H9 (cell line): ENCODE results near the gene PDZD4. TPM values are rescaled to one million over a fixed set of nuclear protein-coding genes. Genes with fewer than 3 reads are reported as not detected.

Experiments used
- DNase-seq: peaks from one replicate; pipeline ENCODE4 v3.0.0-alpha.2; 2017
- H2AFZ ChIP-seq: one replicate; pipeline ENCODE4 v1.6.1; 2013; ENCODE audit warnings: mild to moderate bottlenecking, low read length, control low read depth, moderate library complexity
- H2AK5ac ChIP-seq: 2 replicates; pipeline ENCODE4 v1.6.1; 2013; ENCODE audit warnings: low read length, control low read depth, mixed read lengths; ENCODE audit not compliant: insufficient read length
- H2BK120ac ChIP-seq: one replicate; pipeline ENCODE4 v1.6.1; 2013; ENCODE audit warnings: low read depth, mild to moderate bottlenecking, low read length, control low read depth, inconsistent platforms; ENCODE audit not compliant: poor library complexity, severe bottlenecking
- H2BK12ac ChIP-seq: 2 replicates; pipeline ENCODE4 v1.6.1; 2013; ENCODE audit warnings: low read length, control low read depth, mixed read lengths, low read depth; ENCODE audit not compliant: insufficient read length
- H2BK15ac ChIP-seq: 2 replicates; pipeline ENCODE4 v1.6.1; 2013; ENCODE audit warnings: low read depth, low read length, control low read depth
- H2BK20ac ChIP-seq: one replicate; pipeline ENCODE4 v1.6.1; 2013; ENCODE audit warnings: low read depth, mild to moderate bottlenecking, low read length, control low read depth, inconsistent platforms; ENCODE audit not compliant: poor library complexity, severe bottlenecking
- H2BK5ac ChIP-seq: 2 replicates; pipeline ENCODE4 v1.6.1; 2013; ENCODE audit warnings: low read length, control low read depth, mixed read lengths; ENCODE audit not compliant: insufficient read length
- H3K14ac ChIP-seq: 2 replicates; pipeline ENCODE4 v1.6.1; 2013; ENCODE audit warnings: low read length, control low read depth; ENCODE audit not compliant: insufficient read depth
- H3K18ac ChIP-seq: 2 replicates; pipeline ENCODE4 v1.6.1; 2013; ENCODE audit warnings: low read depth, mild to moderate bottlenecking, mixed read lengths, low read length, control low read depth; ENCODE audit not compliant: insufficient read length
- H3K23ac ChIP-seq: 2 replicates; pipeline ENCODE4 v1.6.1; 2013; ENCODE audit warnings: low read length, control low read depth, mixed read lengths, low read depth; ENCODE audit not compliant: insufficient read length
- H3K23me2 ChIP-seq: 2 replicates; pipeline ENCODE4 v1.6.1; 2013; ENCODE audit warnings: low read depth, mild to moderate bottlenecking, mixed read lengths, low read length, control low read depth; ENCODE audit not compliant: insufficient read length, poor library complexity, severe bottlenecking
- H3K27ac ChIP-seq: 2 replicates; pipeline ENCODE4 v1.5.1; 2013; ENCODE audit warnings: low read length, control low read depth, mixed read lengths, low read depth; ENCODE audit not compliant: insufficient read length
- H3K27me3 ChIP-seq: 2 replicates; pipeline ENCODE4 v1.6.1; 2013; ENCODE audit warnings: low read length, control low read depth, inconsistent platforms; ENCODE audit not compliant: insufficient read depth
- H3K4ac ChIP-seq: 2 replicates; pipeline ENCODE4 v1.6.1; 2013; ENCODE audit warnings: low read depth, mild to moderate bottlenecking, control low read depth, inconsistent platforms, low read length, moderate library complexity
- H3K4me1 ChIP-seq: 2 replicates; pipeline ENCODE4 v1.6.1; 2013; ENCODE audit warnings: low read length, control low read depth, inconsistent platforms; ENCODE audit not compliant: insufficient read depth
- H3K4me2 ChIP-seq: 2 replicates; pipeline ENCODE4 v1.6.1; 2013; ENCODE audit warnings: low read length, control low read depth, mixed read lengths; ENCODE audit not compliant: insufficient read length, insufficient read depth
- H3K56ac ChIP-seq: 2 replicates; pipeline ENCODE4 v1.6.1; 2013; ENCODE audit warnings: low read depth, mild to moderate bottlenecking, mixed read lengths, low read length, control low read depth; ENCODE audit not compliant: insufficient read length
- H3K79me1 ChIP-seq: 2 replicates; pipeline ENCODE4 v1.6.1; 2013; ENCODE audit warnings: low read depth, mild to moderate bottlenecking, moderate library complexity, low read length, control low read depth, inconsistent platforms; ENCODE audit not compliant: insufficient read depth, poor library complexity, severe bottlenecking
- H3K79me2 ChIP-seq: 2 replicates; pipeline ENCODE4 v1.6.1; 2013; ENCODE audit warnings: low read length, control low read depth, inconsistent platforms; ENCODE audit not compliant: insufficient read depth
- H3K9ac ChIP-seq: 2 replicates; pipeline ENCODE4 v1.6.1; 2013; ENCODE audit warnings: low read length, control low read depth, mixed read lengths; ENCODE audit not compliant: insufficient read length; ENCODE audit errors: extremely low read depth
- H3K9me3 ChIP-seq: one replicate; pipeline ENCODE4 v1.6.1; 2013; ENCODE audit warnings: low read depth, low read length, inconsistent platforms; ENCODE audit not compliant: control insufficient read depth
- H3T11ph ChIP-seq: one replicate; pipeline ENCODE4 v1.6.1; 2013; ENCODE audit warnings: mild to moderate bottlenecking, low read length, control low read depth, inconsistent platforms
- H4K20me1 ChIP-seq: one replicate; pipeline ENCODE4 v1.6.1; 2013; ENCODE audit not compliant: control insufficient read depth, insufficient read length, insufficient read depth
- H4K5ac ChIP-seq: 2 replicates; pipeline ENCODE4 v1.6.1; 2013; ENCODE audit warnings: low read depth, mild to moderate bottlenecking, mixed read lengths, low read length, control low read depth; ENCODE audit not compliant: insufficient read length
- H4K8ac ChIP-seq: replicated peaks from 2 replicates; pipeline ENCODE4 v1.6.1; 2013; ENCODE audit warnings: low read length, control low read depth, mixed read lengths, low read depth; ENCODE audit not compliant: insufficient read length
- H4K91ac ChIP-seq: 2 replicates; pipeline ENCODE4 v1.6.1; 2013; ENCODE audit warnings: low read depth, mild to moderate bottlenecking, moderate library complexity, mixed read lengths, low read length, control low read depth; ENCODE audit not compliant: insufficient read length
- H3K27ac Mint-ChIP-seq, 3 experiments: 2 replicates in 2 of 3; 3 replicates in 1 of 3; pipeline ENCODE4 v1.8.0; 2020 to 2021; ENCODE audit warnings: mixed read lengths in 3 of 3, mild to moderate bottlenecking in 1 of 3, moderate library complexity in 1 of 3
- H3K27me3 Mint-ChIP-seq: 2 replicates; pipeline ENCODE4 v1.8.0; 2021; ENCODE audit warnings: low read depth, mild to moderate bottlenecking, moderate library complexity, mixed read lengths
- H3K36me3 Mint-ChIP-seq, 3 experiments: 2 replicates in 2 of 3; 3 replicates in 1 of 3; pipeline ENCODE4 v1.8.0; 2020 to 2021; ENCODE audit warnings: low read depth in 3 of 3, mixed read lengths in 3 of 3; ENCODE audit not compliant: insufficient read depth in 1 of 3
- H3K4me1 Mint-ChIP-seq, 2 experiments: 2 replicates each; pipeline ENCODE4 v1.8.0; 2020; ENCODE audit warnings: mixed read lengths in 2 of 2
- H3K4me3 Mint-ChIP-seq, 2 experiments: 2 replicates in 1 of 2; 3 replicates in 1 of 2; pipeline ENCODE4 v1.8.0; 2020 to 2021; ENCODE audit warnings: mild to moderate bottlenecking in 2 of 2, mixed read lengths in 2 of 2, moderate library complexity in 1 of 2
- H3K9me3 Mint-ChIP-seq, 2 experiments: 2 replicates in 1 of 2; 3 replicates in 1 of 2; pipeline ENCODE4 v1.8.0; 2020; ENCODE audit warnings: mild to moderate bottlenecking in 2 of 2, mixed read lengths in 2 of 2, moderate library complexity in 1 of 2
- WGBS: extraction: QIAGEN DNeasy Blood & Tissue Kit; methylation state at CpG from one replicate; pipeline ENCODE4 v1.1.7; 2013; ENCODE audit warnings: missing lambda C conversion rate, low lambda C conversion rate, mixed read lengths; ENCODE audit not compliant: insufficient read length; ENCODE audit errors: extremely low coverage; 5-methylcytosine and 5-hydroxymethylcytosine counted together
- total RNA-seq: library from RNA; stranded (reverse); gene quantifications from 2 replicates; pipeline ENCODE4 v1.2.1, GENCODE V29; 2021
- TF ChIP-seq, protein P1 (sequence below): fragments of 200-600 bp; sonication (generic); conservative IDR thresholded peaks from 3 replicates; pipeline ENCODE4 v1.8.0; 2021; ENCODE audit warnings: antibody characterized with exemption, mild to moderate bottlenecking

PDZD4 gene
- total RNA-seq, 1 experiment from 2014 or later: 110 TPM

DNA sequence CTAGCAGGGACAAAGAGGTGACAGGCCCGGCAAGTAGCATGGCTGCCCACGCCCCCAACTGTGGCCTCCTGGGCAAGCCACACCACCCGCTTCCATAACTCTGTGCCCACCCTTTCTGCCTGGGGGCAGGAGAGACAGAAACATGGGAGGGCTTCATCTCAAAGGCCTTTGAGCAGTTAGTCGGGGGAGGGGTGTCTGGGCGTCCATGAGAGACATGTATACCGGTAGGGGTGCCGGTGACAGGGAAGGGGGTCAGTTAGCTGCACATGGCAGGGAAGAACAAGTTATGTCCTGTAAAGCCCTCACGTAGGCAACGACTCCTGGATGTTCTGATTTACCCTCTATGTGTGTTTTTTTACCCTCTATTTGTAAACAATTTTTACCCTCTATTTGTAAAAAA lies 9.3 kb downstream of the PDZD4 start:
- Histone ChIP-seq H3K27me3 (no peaks in the 10 kb centered on the region), H2BK15ac (no peak overlapping the region), H2BK12ac (no peak overlapping the region), H3K14ac (no peak overlapping the region), H3K9ac (no peak overlapping the region), H4K8ac (no peak overlapping the region), H2BK5ac (no peak overlapping the region), H2BK20ac (no peak overlapping the region), H3K79me2 (peaks cover 46% of the 10 kb centered on the region; the same call in 1 of the 2 replicates), H3K18ac (no peak overlapping the region), H3K4ac (no peak overlapping the region), H4K20me1 (no peaks in the 10 kb centered on the region), H2BK120ac (no peak overlapping the region), H2AFZ (no peak overlapping the region), H4K5ac (no peak overlapping the region), H3K9me3 (peaks cover 11% of the 10 kb centered on the region), H3K27ac (no peak overlapping the region), H2AK5ac (no peak overlapping the region), H3K4me1 (peaks cover 3% of the 10 kb centered on the region; the same call in 1 of the 2 replicates), H3K79me1 (no peaks in the 10 kb centered on the region), H3K4me2 (no peak overlapping the region), H3T11ph (no peak overlapping the region), H3K23me2 (no peaks in the 10 kb centered on the region), H3K56ac (no peak overlapping the region), H4K91ac (no peak overlapping the region), H3K23ac (no peak overlapping the region)
- TF ChIP-seq, protein P1, sequence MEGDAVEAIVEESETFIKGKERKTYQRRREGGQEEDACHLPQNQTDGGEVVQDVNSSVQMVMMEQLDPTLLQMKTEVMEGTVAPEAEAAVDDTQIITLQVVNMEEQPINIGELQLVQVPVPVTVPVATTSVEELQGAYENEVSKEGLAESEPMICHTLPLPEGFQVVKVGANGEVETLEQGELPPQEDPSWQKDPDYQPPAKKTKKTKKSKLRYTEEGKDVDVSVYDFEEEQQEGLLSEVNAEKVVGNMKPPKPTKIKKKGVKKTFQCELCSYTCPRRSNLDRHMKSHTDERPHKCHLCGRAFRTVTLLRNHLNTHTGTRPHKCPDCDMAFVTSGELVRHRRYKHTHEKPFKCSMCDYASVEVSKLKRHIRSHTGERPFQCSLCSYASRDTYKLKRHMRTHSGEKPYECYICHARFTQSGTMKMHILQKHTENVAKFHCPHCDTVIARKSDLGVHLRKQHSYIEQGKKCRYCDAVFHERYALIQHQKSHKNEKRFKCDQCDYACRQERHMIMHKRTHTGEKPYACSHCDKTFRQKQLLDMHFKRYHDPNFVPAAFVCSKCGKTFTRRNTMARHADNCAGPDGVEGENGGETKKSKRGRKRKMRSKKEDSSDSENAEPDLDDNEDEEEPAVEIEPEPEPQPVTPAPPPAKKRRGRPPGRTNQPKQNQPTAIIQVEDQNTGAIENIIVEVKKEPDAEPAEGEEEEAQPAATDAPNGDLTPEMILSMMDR: no peak
- peaks cover 32 to 35% of the 10 kb centered on the region in 2 experiments for H3K4me1 Mint-ChIP-seq
- H3K27me3 Mint-ChIP-seq: no peaks in the 10 kb centered on the region
- no CpG with 5 or more reads among the region's 9 CpGs for WGBS
- DNase-seq: no peak
- H3K27ac Mint-ChIP-seq: no peak overlapping the region
- H3K36me3 Mint-ChIP-seq: peaks cover 4 to 24% (median 17%) of the 10 kb centered on the region in 3 experiments; a peak in 6 of 7 replicates
- H3K9me3 Mint-ChIP-seq: peaks cover 70 to 74% of the 10 kb centered on the region in 2 experiments
- peak overlapping the region in 1 of 2 experiments; percentile 35; a peak in 1 of 5 replicates for H3K4me3 Mint-ChIP-seq
